Measurements from ENCODE around the gene SMYD4. TPM values are rescaled to one million over a fixed set of nuclear protein-coding genes. Genes with fewer than 3 reads are reported as not detected.
A peak's percentile ranks its signal among the peaks of the same experiment; 100 is the strongest.

The SMYD4 gene
- total RNA-seq, 1 donor from 2014 or later = 21.8 TPM

DNA sequence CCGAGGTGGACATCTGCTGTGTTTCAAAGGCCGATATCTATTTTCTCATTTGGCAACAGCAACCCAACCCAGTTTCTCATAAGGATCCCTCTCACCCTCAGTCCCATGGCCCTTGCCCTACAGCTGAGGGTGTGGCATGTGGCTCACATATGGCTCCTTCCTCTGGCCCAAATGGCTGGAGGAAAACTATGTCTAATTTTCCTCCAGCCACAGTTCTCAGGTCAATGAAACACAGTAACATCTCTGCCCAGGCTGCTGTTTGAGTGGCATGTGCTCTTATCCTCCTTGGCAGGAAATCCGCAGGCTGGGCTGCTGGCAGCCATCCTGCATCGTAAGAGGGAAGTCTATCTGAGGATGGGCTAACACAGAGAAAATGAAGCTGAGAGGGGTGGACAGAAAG lies 43.8 kb downstream of the SMYD4 start:
- peak overlapping the region; percentile 21 for H3K27ac Mint-ChIP-seq
- peaks cover 35% of the 10 kb centered on the region for H3K4me1 Mint-ChIP-seq
- no peaks in the 10 kb centered on the region for H3K9me3 Mint-ChIP-seq
- H3K36me3 Mint-ChIP-seq (ENCODE audit: low read depth) = peaks cover 47% of the 10 kb centered on the region
- H3K4me3 Mint-ChIP-seq = no peak overlapping the region
- DNase-seq (no peak), ATAC-seq (ENCODE audit: low read depth) (no peak)
- ChIA-PET CTCF (interaction anchor here (6.3 kb wide), 1 partner anchor 64 kb away, joined by 175 read pairs; the partner anchor contains the start of gene WDR81), POLR2A (no interaction called here)
- no peaks in the 10 kb centered on the region for H3K27me3 Mint-ChIP-seq
- TF ChIP-seq, protein P1, sequence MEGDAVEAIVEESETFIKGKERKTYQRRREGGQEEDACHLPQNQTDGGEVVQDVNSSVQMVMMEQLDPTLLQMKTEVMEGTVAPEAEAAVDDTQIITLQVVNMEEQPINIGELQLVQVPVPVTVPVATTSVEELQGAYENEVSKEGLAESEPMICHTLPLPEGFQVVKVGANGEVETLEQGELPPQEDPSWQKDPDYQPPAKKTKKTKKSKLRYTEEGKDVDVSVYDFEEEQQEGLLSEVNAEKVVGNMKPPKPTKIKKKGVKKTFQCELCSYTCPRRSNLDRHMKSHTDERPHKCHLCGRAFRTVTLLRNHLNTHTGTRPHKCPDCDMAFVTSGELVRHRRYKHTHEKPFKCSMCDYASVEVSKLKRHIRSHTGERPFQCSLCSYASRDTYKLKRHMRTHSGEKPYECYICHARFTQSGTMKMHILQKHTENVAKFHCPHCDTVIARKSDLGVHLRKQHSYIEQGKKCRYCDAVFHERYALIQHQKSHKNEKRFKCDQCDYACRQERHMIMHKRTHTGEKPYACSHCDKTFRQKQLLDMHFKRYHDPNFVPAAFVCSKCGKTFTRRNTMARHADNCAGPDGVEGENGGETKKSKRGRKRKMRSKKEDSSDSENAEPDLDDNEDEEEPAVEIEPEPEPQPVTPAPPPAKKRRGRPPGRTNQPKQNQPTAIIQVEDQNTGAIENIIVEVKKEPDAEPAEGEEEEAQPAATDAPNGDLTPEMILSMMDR (IDR thresholded peaks at IDR 0.05) = no peak
- intact Hi-C loops (cut with micrococcal nuclease) = no loop called here

DNA sequence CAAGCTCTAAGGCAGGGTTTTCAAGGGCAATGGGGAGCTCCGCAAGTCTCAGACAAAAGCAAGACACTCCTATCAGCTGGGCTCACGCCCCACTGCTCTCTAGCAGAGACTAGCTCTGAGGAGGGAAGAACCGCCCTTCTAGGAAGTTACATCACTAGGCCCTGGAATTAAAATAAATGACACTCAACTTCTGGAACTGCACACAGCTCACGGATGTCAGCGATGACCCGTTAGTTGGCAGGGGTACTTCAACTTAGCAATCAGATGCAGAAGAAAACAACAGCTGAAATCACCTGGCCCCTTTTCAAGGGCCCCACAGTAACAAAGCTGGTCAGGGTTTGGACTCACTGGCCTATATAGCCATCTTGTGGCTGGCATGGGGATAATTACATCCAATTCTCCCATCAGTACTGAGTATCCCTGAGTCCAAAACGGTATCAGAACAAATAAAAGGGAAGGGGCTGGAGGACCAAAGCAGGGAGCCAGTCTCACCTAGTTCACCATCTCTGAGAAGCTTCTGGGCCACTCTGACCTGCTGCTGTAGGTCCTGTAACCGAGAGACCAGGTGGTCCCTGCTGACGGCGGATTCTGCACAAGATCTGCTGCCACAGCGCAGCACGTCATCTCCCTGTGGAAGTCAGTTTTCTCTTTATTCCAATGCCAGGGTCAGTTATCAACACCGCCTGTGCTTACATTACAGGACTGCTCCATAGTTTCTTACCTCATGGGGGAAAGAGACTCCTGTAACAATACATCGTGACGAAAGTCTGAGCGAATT lies 45.7 kb downstream of the SMYD4 start:
- intact Hi-C loops (cut with micrococcal nuclease) = loop anchor here (1.0 kb wide), 5 partner anchors 13 to 115 kb away; partner anchors contain the start of gene PRPF8
- POLR2A ChIA-PET = interaction anchor here (0.6 to 3.8 kb wide), 13 partner anchors 12 to 268 kb away, joined by 3 to 113 read pairs (median 8); partner anchors contain the start of genes PRPF8, RPA1, SMYD4 and WDR81
- H3K27ac Mint-ChIP-seq = peak overlapping the region; percentile 84
- DNase-seq (no peak), ATAC-seq (ENCODE audit: low read depth) (peak; percentile 90)
- H3K36me3 Mint-ChIP-seq (ENCODE audit: low read depth) = peaks cover 57% of the 10 kb centered on the region
- CTCF ChIA-PET = interaction anchor here (0.7 to 6.3 kb wide), 21 partner anchors 12 to 460 kb away, joined by 3 to 175 read pairs (median 9); partner anchors contain the start of genes RILP and WDR81
- no peaks in the 10 kb centered on the region for H3K27me3 Mint-ChIP-seq
- H3K4me1 Mint-ChIP-seq = peaks cover 33% of the 10 kb centered on the region
- TF ChIP-seq, protein P1 (IDR thresholded peaks at IDR 0.05) = no peak
- no peaks in the 10 kb centered on the region for H3K9me3 Mint-ChIP-seq
- peak overlapping the region; percentile 44 for H3K4me3 Mint-ChIP-seq

DNA sequence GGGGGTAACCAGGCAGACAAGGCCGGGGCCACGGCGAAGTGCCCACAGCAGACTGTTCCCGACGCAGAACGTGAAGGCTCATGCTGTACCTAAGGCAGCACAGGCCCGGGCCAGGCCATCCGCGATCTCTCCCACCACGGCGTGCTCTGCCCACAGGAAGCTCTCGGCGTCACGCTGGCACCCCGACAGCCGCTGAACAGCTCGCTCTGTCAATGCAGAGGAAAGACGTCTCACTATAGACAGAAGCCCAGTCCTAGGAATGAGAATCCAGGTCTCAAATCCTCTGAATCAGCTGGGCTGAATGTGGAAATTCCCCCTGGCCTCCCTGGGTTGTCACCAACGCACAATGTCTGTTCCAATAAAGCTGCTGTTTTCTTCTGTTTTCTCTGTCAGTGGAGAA lies 46.4 kb downstream of the SMYD4 start:
- ATAC-seq (ENCODE audit: low read depth) (peak; percentile 22), DNase-seq (no peak)
- peaks cover 33% of the 10 kb centered on the region for H3K4me1 Mint-ChIP-seq
- ChIA-PET POLR2A (interaction anchor here (0.7 to 3.8 kb wide), 12 partner anchors 12 to 268 kb away, joined by 3 to 113 read pairs (median 14); partner anchors contain the start of genes PRPF8, RPA1, SMYD4 and WDR81), CTCF (interaction anchor here (0.8 to 6.3 kb wide), 21 partner anchors 11 to 462 kb away, joined by 3 to 175 read pairs (median 9); partner anchors contain the start of genes RILP and WDR81)
- H3K27ac Mint-ChIP-seq = peak overlapping the region; percentile 84
- TF ChIP-seq, protein P1 (IDR thresholded peaks at IDR 0.05) = no peak
- peaks cover 58% of the 10 kb centered on the region for H3K36me3 Mint-ChIP-seq (ENCODE audit: low read depth)
- no peaks in the 10 kb centered on the region for H3K27me3 Mint-ChIP-seq
- peak overlapping the region; percentile 44 for H3K4me3 Mint-ChIP-seq
- intact Hi-C loops (cut with micrococcal nuclease) = loop anchor here (1.0 kb wide), 1 partner anchor 12 kb away; no protein-coding TSS in a partner anchor
- no peaks in the 10 kb centered on the region for H3K9me3 Mint-ChIP-seq

DNA sequence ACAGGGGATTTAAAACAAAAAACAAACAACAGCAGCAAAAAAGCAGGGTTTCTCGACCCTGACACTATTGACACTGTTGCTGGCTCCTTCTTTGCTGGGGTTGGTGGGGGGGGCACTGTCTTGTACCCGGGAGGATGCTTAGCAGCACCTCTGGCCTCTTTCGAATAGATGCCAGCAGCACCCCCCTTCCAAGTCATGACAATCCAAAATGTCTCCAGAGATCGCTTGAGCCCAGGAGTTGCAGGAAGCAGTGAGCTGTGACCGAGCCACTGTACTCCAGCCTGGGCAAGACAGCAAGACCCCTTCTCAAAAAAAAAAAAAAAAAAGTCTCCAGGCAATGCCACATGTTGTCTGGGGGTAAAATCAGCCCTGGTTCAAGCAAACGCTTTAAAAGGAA lies 47.5 kb downstream of the SMYD4 start:
- TF ChIP-seq, protein P1 (IDR thresholded peaks at IDR 0.05) = no peak
- H3K4me3 Mint-ChIP-seq = peak overlapping the region; percentile 66
- intact Hi-C loops (cut with micrococcal nuclease) = no loop called here

More for the DNA sequence above, 47.5 kb downstream of the SMYD4 start:
- Mint-ChIP-seq H3K27ac (peak overlapping the region; percentile 84), H3K36me3 (ENCODE audit: low read depth) (peaks cover 59% of the 10 kb centered on the region), H3K27me3 (no peaks in the 10 kb centered on the region), H3K9me3 (no peaks in the 10 kb centered on the region), H3K4me1 (peaks cover 33% of the 10 kb centered on the region)
- CTCF ChIA-PET = interaction anchor here (1.3 to 6.3 kb wide), 9 partner anchors 10 to 463 kb away, joined by 3 to 175 read pairs (median 34); partner anchors contain the start of gene WDR81
- POLR2A ChIA-PET = interaction anchor here (0.6 to 3.8 kb wide), 13 partner anchors 11 to 159 kb away, joined by 3 to 113 read pairs (median 8); partner anchors contain the start of gene WDR81
- DNase-seq (no peak), ATAC-seq (ENCODE audit: low read depth) (no peak)
